ENCODE results near the gene WFDC13.
"Not testable (repeated sequence)": the region's sequence is repeated elsewhere in the genome, so short reads cannot be mapped to it uniquely, and the experiment has no call there.

WFDC13 gene

DNA sequence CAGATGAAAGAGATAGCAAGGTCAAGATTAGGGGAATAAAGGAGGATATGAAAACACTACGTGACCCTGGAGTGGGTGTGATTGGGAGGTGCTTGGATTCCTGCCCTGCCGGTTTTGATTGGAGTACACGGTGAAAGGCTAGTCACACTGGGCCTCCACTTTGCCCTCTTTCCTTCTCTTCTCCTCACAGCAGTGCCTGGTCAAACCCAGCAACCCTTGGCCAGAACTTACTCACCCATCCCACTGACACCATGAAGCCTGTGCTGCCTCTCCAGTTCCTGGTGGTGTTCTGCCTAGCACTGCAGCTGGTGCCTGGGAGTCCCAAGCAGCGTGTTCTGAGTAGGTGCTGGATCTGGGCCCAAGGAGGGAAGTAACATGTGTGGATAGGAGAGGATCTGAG lies at the start of gene WFDC13:
Gene WFDC13, plus strand, starts transcription at position 166 of the 400 bp plus-strand sequence. Its CDS starts 86 bp downstream, at position 252.
- no peak for DNase-seq

DNA sequence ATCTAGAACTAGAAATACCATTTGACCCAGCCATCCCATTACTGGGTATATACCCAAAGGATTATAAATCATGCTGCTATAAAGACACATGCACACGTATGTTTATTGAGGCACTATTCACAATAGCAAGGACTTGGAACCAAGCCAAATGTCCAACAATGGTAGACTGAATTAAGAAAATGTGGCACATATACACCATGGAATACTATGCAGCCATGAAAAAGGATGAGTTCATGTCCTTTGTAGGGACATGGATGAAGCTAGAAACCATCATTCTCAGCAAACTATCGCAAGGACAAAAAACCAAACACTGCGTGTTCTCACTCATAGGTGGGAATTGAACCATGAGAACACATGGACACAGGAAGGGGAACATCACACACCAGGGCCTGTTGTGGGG lies 44.8 kb upstream of the WFDC13 start:
- not testable (repeated sequence) for DNase-seq

- no peak for DNase-seq
Measured at GRCh38 chr20:45670139-45670538, 31.7 kb upstream of the WFDC13 start, which contains the start of gene WFDC11. Gene WFDC11 (minus strand): TSS chr20:45670239. CDS start chr20:45650600, 19,639 bp downstream.

- no peak for DNase-seq
Measured at GRCh38 chr20:45672765-45673164, 29.1 kb upstream of the WFDC13 start.

DNA sequence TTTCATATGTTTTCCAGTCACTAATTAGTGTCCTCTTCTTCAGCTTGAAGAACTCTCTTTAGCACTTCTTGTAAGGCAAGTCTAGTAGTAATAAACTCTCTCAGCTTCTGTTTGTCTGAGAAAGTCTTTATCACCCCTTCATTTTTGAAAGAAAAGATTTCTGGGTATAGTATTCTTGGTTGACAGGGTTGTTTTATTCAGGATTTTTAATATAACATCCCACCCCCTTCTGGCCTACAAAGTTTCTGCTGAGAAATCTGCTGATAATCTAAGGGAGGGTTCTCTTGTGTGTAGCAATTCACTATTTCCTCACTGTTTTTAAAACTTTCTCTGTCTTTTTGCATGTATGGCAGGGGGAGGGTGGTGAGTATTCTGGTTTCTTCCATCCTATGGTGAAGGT lies 22.2 kb upstream of the WFDC13 start:
- no peak for DNase-seq

GRCh38 chr20:45685896-45686295 lies 15.9 kb upstream of the WFDC13 start:
- no peak for DNase-seq

DNA sequence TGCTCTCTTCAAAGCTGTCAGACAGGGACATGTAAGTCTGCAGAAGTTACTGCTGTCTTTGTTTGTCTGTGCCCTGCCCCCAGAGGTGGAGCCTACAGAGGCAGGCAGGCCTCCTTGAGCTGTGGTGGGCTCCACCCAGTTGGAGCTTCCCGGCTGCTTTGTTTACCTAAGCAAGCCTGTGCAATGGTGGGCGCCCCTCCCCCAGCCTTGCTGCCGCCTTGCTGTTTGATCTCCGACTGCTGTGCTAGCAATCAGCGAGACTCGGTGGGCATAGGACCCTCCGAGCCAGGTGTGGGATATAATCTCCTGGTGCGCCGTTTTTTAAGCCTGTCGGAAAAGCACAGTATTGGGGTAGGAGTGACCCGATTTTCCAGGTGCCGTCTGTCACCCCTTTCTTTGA lies 8.5 kb upstream of the WFDC13 start:
- not testable (repeated sequence) for DNase-seq

DNA sequence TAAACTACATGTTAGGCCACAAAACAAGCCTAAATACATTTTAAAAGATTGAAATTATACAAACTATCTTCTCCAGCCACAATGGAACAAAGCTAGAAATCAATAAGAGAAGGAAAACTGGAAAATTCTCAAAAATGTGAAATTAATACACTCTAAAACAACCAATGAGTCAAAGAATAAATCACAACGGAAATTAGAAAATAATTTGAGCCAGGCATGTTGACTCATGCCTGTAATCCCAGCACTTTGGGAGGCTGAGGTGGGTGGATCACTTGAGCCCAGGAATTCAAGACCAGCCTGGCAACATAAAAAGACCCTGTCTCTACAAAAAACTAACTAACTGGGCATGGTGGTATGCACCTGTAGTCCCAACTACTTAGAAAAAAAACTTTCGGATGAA lies 6.3 kb upstream of the WFDC13 start:
- no peak for DNase-seq

DNA sequence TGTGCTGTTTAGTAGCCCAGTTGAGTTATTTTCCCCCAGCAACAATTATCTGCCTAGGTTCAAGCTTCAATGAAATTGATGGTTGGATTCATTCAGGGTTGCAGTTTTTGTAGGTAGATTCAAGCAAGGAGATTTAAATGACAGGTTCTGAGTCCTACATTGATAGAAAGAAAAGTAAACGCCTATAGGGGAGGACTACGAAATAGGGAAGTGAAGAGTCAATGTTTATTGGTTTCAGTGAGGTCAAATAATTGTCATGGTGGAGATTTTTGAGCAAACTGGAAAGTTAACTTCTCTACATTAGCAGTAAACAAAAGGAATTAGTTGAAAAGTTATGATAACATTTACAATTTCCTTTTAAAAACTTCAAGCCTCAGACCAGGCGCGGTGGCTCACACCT lies 734 bp upstream of the WFDC13 start:
- no peak for DNase-seq

- no peak for DNase-seq
Measured at GRCh38 chr20:45704969-45705637, 3.3 kb downstream of the WFDC13 start, which contains the start of gene WFDC10B. Gene WFDC10B (minus strand): TSS chr20:45705019. CDS start chr20:45685992, 19,027 bp downstream.

- not testable (repeated sequence) for DNase-seq
Measured at GRCh38 chr20:45716141-45716688, 14.4 kb downstream of the WFDC13 start.

- DNase-seq: no peak
Measured at GRCh38 chr20:45722047-45722446, 20.2 kb downstream of the WFDC13 start, which contains the start of gene SPINT4. Gene SPINT4 (plus strand): TSS chr20:45722347. CDS start chr20:45722368, 21 bp downstream.

GRCh38 chr20:45725134-45725533 lies 23.3 kb downstream of the WFDC13 start:
- DNase-seq: no peak

GRCh38 chr20:45727044-45727443 lies 25.2 kb downstream of the WFDC13 start:
- DNase-seq: no peak

- no peak for DNase-seq
Measured at GRCh38 chr20:45732199-45732598, 30.4 kb downstream of the WFDC13 start.

- DNase-seq: no peak
Measured at GRCh38 chr20:45735552-45735951, 33.7 kb downstream of the WFDC13 start.

DNA sequence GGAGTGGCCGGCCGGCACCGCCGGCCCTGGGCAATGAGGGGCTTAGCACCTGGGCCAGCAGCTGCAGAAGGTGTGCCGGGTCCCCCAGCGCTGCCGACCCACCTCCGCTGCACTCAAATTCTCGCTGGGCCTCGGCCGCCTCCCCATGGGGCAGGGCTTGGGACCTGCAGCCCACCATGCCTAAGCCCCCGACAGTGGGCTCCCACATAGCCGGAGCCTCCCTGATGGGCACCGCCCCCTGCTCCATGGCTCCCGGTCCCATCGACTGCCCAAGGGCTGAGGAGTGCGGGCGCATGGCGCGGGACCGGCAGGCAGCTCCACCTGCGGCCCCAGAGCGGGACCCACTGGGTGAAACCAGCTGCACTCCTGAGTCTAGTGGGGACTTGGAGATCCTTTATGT lies 34.1 kb downstream of the WFDC13 start:
- DNase-seq: no peak

DNA sequence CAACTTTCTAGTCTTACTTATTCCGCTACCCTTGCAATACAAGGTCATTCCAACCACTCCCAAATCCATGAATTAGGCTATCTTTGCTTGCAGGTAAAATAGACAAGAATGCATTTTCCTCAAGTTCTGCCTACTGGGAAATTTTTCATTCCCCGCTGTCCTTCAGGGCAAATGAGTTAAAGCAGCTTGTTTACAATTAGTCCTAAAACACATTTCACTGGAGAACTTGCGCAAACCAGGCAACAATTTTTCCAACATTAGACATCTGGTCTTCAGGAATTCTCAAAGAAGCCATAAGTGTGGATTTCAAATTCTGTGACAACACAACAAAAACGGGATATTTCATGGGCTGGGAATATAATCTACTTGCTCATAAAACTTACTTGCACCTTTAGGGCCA lies 40.8 kb downstream of the WFDC13 start:
- DNase-seq: no peak

- no peak for DNase-seq
Measured at GRCh38 chr20:45745015-45745414, 43.2 kb downstream of the WFDC13 start.

- no peak for DNase-seq
Measured at GRCh38 chr20:45751721-45752120, 49.9 kb downstream of the WFDC13 start.

DNA sequence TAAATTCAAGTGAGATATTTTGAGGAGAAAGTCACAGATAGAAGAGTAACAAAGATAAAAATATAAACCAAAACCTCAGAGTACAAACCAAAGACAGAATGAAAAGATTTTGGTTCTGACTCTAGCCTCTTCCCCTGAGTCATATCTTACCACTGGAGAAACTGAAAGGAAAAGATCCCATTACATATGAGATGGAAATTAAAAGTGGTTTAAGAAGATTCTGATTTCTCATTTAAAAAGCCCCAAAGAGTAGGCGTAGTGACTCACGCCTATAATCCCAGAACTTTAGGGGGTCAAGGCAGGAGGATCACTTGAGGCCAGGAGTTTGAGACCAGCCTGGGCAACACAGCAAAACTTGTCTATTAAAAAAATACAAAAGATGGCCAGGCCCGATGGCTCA lies 50.9 kb downstream of the WFDC13 start:
- DNase-seq: no peak

DNA sequence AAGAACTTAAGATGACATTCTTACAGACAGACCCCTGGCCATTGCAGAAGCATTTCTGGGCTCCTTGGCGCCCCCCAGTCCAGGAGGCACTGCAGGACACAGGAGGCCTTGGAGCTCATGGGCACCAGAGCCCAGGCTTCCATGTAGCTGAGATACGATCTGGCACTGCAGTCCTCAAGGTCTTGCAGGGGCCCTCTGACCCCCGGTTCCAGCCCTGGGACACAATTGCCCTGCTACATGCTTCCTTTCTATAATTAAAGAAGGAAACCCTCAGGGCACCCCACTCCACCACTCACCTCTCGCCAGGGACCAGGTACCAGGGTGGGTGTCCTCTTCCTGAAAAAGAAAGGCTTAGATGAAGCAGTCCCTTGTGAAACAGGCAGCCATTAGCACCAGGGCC lies 56.3 kb downstream of the WFDC13 start:
- no peak for DNase-seq
